Measurements from ENCODE around the gene KRTAP10-11. TPM values are rescaled to one million over a fixed set of nuclear protein-coding genes. Genes with fewer than 3 reads are reported as not detected.

Gene KRTAP10-11
- total and polyA plus RNA-seq, 2 donors = not detected

- Histone ChIP-seq H3K4me1 (ENCODE audit: insufficient read depth) (no peaks in the 10 kb centered on the region), H3K36me3 (ENCODE audit: insufficient read depth) (no peaks in the 10 kb centered on the region), H3K4me3 (ENCODE audit: low read depth, low read length) (no peak overlapping the region), H3K27ac (ENCODE audit: low read depth) (no peak overlapping the region)
- no peak for DNase-seq (ENCODE audit: extremely low spot score)
- 67% methylated on average over 8 of the region's 8 CpGs for WGBS
These were observed 49.0 kb downstream of the KRTAP10-11 start for GRCh38 chr21:44695184-44695583.

GRCh38 chr21:44695641-44696040 lies 49.4 kb downstream of the KRTAP10-11 start:
- H3K27ac ChIP-seq (ENCODE audit: low read depth) = no peak overlapping the region
- 51% methylated on average over 8 of the region's 8 CpGs for WGBS
- DNase-seq (ENCODE audit: extremely low spot score) = no peak
- H3K4me3 ChIP-seq (ENCODE audit: low read depth, low read length) = no peak overlapping the region
- no peaks in the 10 kb centered on the region for H3K36me3 ChIP-seq (ENCODE audit: insufficient read depth)
- H3K4me1 ChIP-seq (ENCODE audit: insufficient read depth) = no peaks in the 10 kb centered on the region

GRCh38 chr21:44696572-44696971 lies 50.4 kb downstream of the KRTAP10-11 start:
- Histone ChIP-seq H3K27ac (ENCODE audit: low read depth) (no peak overlapping the region), H3K36me3 (ENCODE audit: insufficient read depth) (no peaks in the 10 kb centered on the region), H3K4me1 (ENCODE audit: insufficient read depth) (no peaks in the 10 kb centered on the region), H3K4me3 (ENCODE audit: low read depth, low read length) (no peak overlapping the region)
- 67% methylated on average over 10 of the region's 10 CpGs for WGBS
- DNase-seq (ENCODE audit: extremely low spot score) = no peak

Small RNA genes within 50 kb of the gene (small RNA-seq; reads per million reads assigned to genes)
- gene KRTAP12-6P = not detected

Other genes with a start within 250 kb of the KRTAP10-11 start
- gene LRRC3, start 190.9 kb upstream of the KRTAP10-11 start, total RNA-seq = 1.5 TPM
- 4.1 TPM for gene LRRC3, start 190.9 kb upstream of the KRTAP10-11 start, polyA plus RNA-seq
- gene KRTAP10-1, start 106.2 kb upstream of the KRTAP10-11 start, total RNA-seq = not detected
- not detected for gene KRTAP10-1, start 106.2 kb upstream of the KRTAP10-11 start, polyA plus RNA-seq
- not detected for gene KRTAP10-2, start 94.9 kb upstream of the KRTAP10-11 start, total RNA-seq
- not detected for gene KRTAP10-2, start 94.9 kb upstream of the KRTAP10-11 start, polyA plus RNA-seq
- not detected for gene KRTAP10-3, start 87.6 kb upstream of the KRTAP10-11 start, total RNA-seq
- not detected for gene KRTAP10-3, start 87.6 kb upstream of the KRTAP10-11 start, polyA plus RNA-seq
- not detected for gene KRTAP10-4, start 72.7 kb upstream of the KRTAP10-11 start, total RNA-seq
- not detected for gene KRTAP10-4, start 72.7 kb upstream of the KRTAP10-11 start, polyA plus RNA-seq
- gene KRTAP10-5, start 65.8 kb upstream of the KRTAP10-11 start, total RNA-seq = not detected
- gene KRTAP10-5, start 65.8 kb upstream of the KRTAP10-11 start, polyA plus RNA-seq = not detected
- not detected for gene KRTAP10-6, start 53.9 kb upstream of the KRTAP10-11 start, total RNA-seq
- not detected for gene KRTAP10-6, start 53.9 kb upstream of the KRTAP10-11 start, polyA plus RNA-seq
- gene KRTAP10-7, start 45.8 kb upstream of the KRTAP10-11 start, total RNA-seq = not detected
- not detected for gene KRTAP10-7, start 45.8 kb upstream of the KRTAP10-11 start, polyA plus RNA-seq
- not detected for gene KRTAP10-8, start 34.3 kb upstream of the KRTAP10-11 start, total RNA-seq
- not detected for gene KRTAP10-8, start 34.3 kb upstream of the KRTAP10-11 start, polyA plus RNA-seq
- not detected for gene KRTAP10-9, start 19.3 kb upstream of the KRTAP10-11 start, total RNA-seq
- gene KRTAP10-9, start 19.3 kb upstream of the KRTAP10-11 start, polyA plus RNA-seq = not detected
- gene KRTAP10-10, start 9.1 kb upstream of the KRTAP10-11 start, total RNA-seq = not detected
- gene KRTAP10-10, start 9.1 kb upstream of the KRTAP10-11 start, polyA plus RNA-seq = not detected
- gene KRTAP12-4, start 8.2 kb downstream of the KRTAP10-11 start, total RNA-seq = not detected
- gene KRTAP12-4, start 8.2 kb downstream of the KRTAP10-11 start, polyA plus RNA-seq = not detected
- gene KRTAP12-3, start 11.5 kb downstream of the KRTAP10-11 start, total RNA-seq = not detected
- not detected for gene KRTAP12-3, start 11.5 kb downstream of the KRTAP10-11 start, polyA plus RNA-seq
- not detected for gene KRTAP12-2, start 20.5 kb downstream of the KRTAP10-11 start, total RNA-seq
- not detected for gene KRTAP12-2, start 20.5 kb downstream of the KRTAP10-11 start, polyA plus RNA-seq
- not detected for gene KRTAP12-1, start 35.7 kb downstream of the KRTAP10-11 start, total RNA-seq
- not detected for gene KRTAP12-1, start 35.7 kb downstream of the KRTAP10-11 start, polyA plus RNA-seq
- gene KRTAP10-12, start 50.8 kb downstream of the KRTAP10-11 start, total RNA-seq = not detected
- gene KRTAP10-12, start 50.8 kb downstream of the KRTAP10-11 start, polyA plus RNA-seq = not detected
- gene TSPEAR, start 65.2 kb downstream of the KRTAP10-11 start, total RNA-seq = 0.21 TPM
- gene TSPEAR, start 65.2 kb downstream of the KRTAP10-11 start, polyA plus RNA-seq = 0.03 TPM
- 75.9 TPM for gene UBE2G2, start 155.4 kb downstream of the KRTAP10-11 start, total RNA-seq
- 65.4 TPM for gene UBE2G2, start 155.4 kb downstream of the KRTAP10-11 start, polyA plus RNA-seq
- 33.7 TPM for gene SUMO3, start 171.6 kb downstream of the KRTAP10-11 start, total RNA-seq
- gene SUMO3, start 171.6 kb downstream of the KRTAP10-11 start, polyA plus RNA-seq = 84.2 TPM
- 154 TPM for gene PTTG1IP, start 227.3 kb downstream of the KRTAP10-11 start, total RNA-seq
- 233 TPM for gene PTTG1IP, start 227.3 kb downstream of the KRTAP10-11 start, polyA plus RNA-seq

Data from urinary bladder (tissue), 4 donors.